GM21576 (cell line): ENCODE results near the gene IL1RN.

ENCODE experiments used
- ATAC-seq: cut with Tn5 transposase; IDR thresholded peaks from one replicate; pipeline ENCODE4 v1.9.1; 2021; ENCODE audit warnings: mild to moderate bottlenecking, moderate library complexity; ENCODE audit not compliant: unreplicated experiment

IL1RN gene

GRCh38 chr2:113173542-113174375, 46.4 kb downstream of the IL1RN start, which contains the start of gene PSD4:
PSD4 (plus strand) TSS chr2:113173971; CDS start chr2:113182457, 8,486 bp downstream.
- peak; percentile 78 for ATAC-seq

- no peak for ATAC-seq
These were observed 47.0 kb downstream of the IL1RN start for GRCh38 chr2:113174376-113174750.

GRCh38 chr2:113175042-113175628, 47.7 kb downstream of the IL1RN start:
- peak; percentile 75 for ATAC-seq

- no peak for ATAC-seq
These were observed 48.6 kb downstream of the IL1RN start for GRCh38 chr2:113175736-113176695.

- ATAC-seq, result no peak
These were observed 49.4 kb downstream of the IL1RN start for GRCh38 chr2:113176696-113177355.

- no peak for ATAC-seq
These were observed 50.8 kb downstream of the IL1RN start for GRCh38 chr2:113178069-113178746.

GRCh38 chr2:113178891-113179290, 51.5 kb downstream of the IL1RN start:
- no peak for ATAC-seq

GRCh38 chr2:113179446-113180045, 52.1 kb downstream of the IL1RN start:
- no peak for ATAC-seq

GRCh38 chr2:113180131-113180946, 52.9 kb downstream of the IL1RN start:
- ATAC-seq, result no peak

- ATAC-seq, result no peak
These were observed 54.1 kb downstream of the IL1RN start for GRCh38 chr2:113181258-113182051.

GRCh38 chr2:113182471-113183260, 55.3 kb downstream of the IL1RN start:
- ATAC-seq, result no peak

- ATAC-seq, result no peak
These were observed 55.9 kb downstream of the IL1RN start for GRCh38 chr2:113183264-113183663.
